ENCODE data around the gene MYRF. TPM values are rescaled to one million over a fixed set of nuclear protein-coding genes. Genes with fewer than 3 reads are reported as not detected.
A peak's percentile ranks its signal among the peaks of the same experiment; 100 is the strongest.

MYRF gene
- total and polyA plus RNA-seq, 2 of the 4 experiments (the other 2 are of a cell fraction) = 1.6 to 10.7 TPM

DNA sequence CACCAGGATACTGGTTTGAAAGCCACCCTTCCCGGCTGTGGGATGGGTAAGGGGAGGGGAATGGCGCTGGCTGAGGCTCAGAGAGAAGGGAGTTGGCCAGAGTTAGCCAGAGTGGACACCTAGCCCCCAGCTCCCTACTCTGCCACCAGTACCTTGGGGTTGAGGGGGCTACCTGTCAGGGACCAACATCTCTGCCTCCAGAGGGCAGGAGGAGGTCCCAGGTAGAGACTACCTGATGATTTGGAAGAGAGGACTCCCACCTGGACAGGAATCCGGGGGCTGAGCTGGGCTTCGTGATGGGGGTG lies 3.7 kb downstream of the MYRF start:
- H3K4me1 ChIP-seq (ENCODE audit: control insufficient read depth, insufficient read depth, low read length) = peaks cover 15% of the 10 kb centered on the region
- H3K4ac ChIP-seq (ENCODE audit: low read depth, low read length) = no peak overlapping the region; the same call in 1 of the 2 replicates
- in situ Hi-C loops (cut with MboI; ENCODE audit: low sequenced_read_pairs) = no loop called here
- H3K14ac ChIP-seq (replicated peaks; ENCODE audit: low read depth, low read length) = no peak overlapping the region; the same call in 1 of the 2 replicates
- peak overlapping the region; percentile 75 for H2AFZ ChIP-seq (replicated peaks; ENCODE audit: low read length, poor library complexity)
- ChIA-PET CTCF (no interaction called here), POLR2A (ENCODE audit: unreplicated experiment) (no interaction called here)
- H4K20me1 ChIP-seq (ENCODE audit: insufficient read depth, low read length) = no peaks in the 10 kb centered on the region
- WGBS, 2 experiments (ENCODE audit: extremely low coverage in 2 of 2, insufficient read length in 1 of 2) = no CpG with 5 or more reads among the region's 4 CpGs
- no peak overlapping the region for H3K56ac ChIP-seq (ENCODE audit: extremely low read depth, insufficient read depth, low read length)
- no peaks in the 10 kb centered on the region for H3K9me3 ChIP-seq (ENCODE audit: control insufficient read depth, insufficient read depth, low read length)
- H3K27ac ChIP-seq (ENCODE audit: insufficient read depth, low read length) = no peak overlapping the region
- H3K27me3 ChIP-seq (ENCODE audit: control insufficient read depth, insufficient read depth, low read length) = peaks cover 3% of the 10 kb centered on the region; the same call in 1 of the 2 replicates
- ATAC-seq (ENCODE audit: low read depth) (no peak), DNase-seq (no peak)
- H2BK5ac ChIP-seq (ENCODE audit: low read depth, low read length, poor library complexity, severe bottlenecking) = no peak overlapping the region
- H3K9me1 ChIP-seq (ENCODE audit: insufficient read depth, low read length) = no peaks in the 10 kb centered on the region
- H2BK15ac ChIP-seq (ENCODE audit: low read depth, low read length) = peak overlapping the region; percentile 45; the same call in 1 of the 3 replicates
- H4K8ac ChIP-seq (ENCODE audit: low read depth in 2 of 2, low read length in 2 of 2) = peak overlapping the region in 1 of 2 experiments; percentile 81; a peak in 3 of 4 replicates
- no peak overlapping the region for H3K23ac ChIP-seq (ENCODE audit: low read depth, low read length)
- H3K4me3 ChIP-seq (ENCODE audit: insufficient read depth, low read depth, low read length) = no peak overlapping the region
- no TSS peak for BruUV-seq (replicated peaks)
- peak overlapping the region; percentile 28; the same call in 1 of the 2 replicates for H4K91ac ChIP-seq (ENCODE audit: insufficient read depth, low read depth, low read length)
- peak overlapping the region; percentile 90 for H2AK9ac ChIP-seq (replicated peaks; ENCODE audit: low read depth, low read length, poor library complexity)
- peak overlapping the region; percentile 4; the same call in 1 of the 2 replicates for H2BK120ac ChIP-seq (ENCODE audit: low read depth, low read length)
- H4K5ac ChIP-seq (ENCODE audit: low read depth, low read length) = no peak overlapping the region
- H3K36me3 ChIP-seq (ENCODE audit: control insufficient read depth, insufficient read depth, low read length) = no peaks in the 10 kb centered on the region
- 0 out of 4 replicates have a peak, but pooled peaks cover 0 to 3% of the 10 kb centered on the region in 2 experiments for H3K79me1 ChIP-seq (ENCODE audit: low read depth in 1 of 2, low read length in 2 of 2)
- H3K18ac ChIP-seq (ENCODE audit: low read depth, low read length) = no peak overlapping the region
- intact Hi-C loops (cut with micrococcal nuclease) = no loop called here
- H2AK5ac ChIP-seq (ENCODE audit: low read depth, low read length) = peak overlapping the region; percentile 82
- dilution Hi-C loops (cut with HindIII; ENCODE audit: low sequenced_read_pairs, unreplicated experiment) = no loop called here
- no peak overlapping the region for H2BK20ac ChIP-seq (ENCODE audit: low read depth, low read length)
- H3K9ac ChIP-seq (ENCODE audit: low read depth, low read length) = no peak overlapping the region
- no peak overlapping the region for H3K4me2 ChIP-seq (ENCODE audit: low read depth, low read length)
- TF ChIP-seq RAD21 (IDR thresholded peaks at IDR 0.05; ENCODE audit: low read length) (no peak), RCOR1 (IDR thresholded peaks at IDR 0.05; ENCODE audit: insufficient replicate concordance, low read length) (no peak), MXI1 (IDR thresholded peaks at IDR 0.05; ENCODE audit: borderline replicate concordance, low read depth, low read length) (no peak), CHD1 (IDR thresholded peaks at IDR 0.05; ENCODE audit: low read depth, low read length) (no peak), MAFK (IDR thresholded peaks at IDR 0.05; ENCODE audit: low read depth, low read length) (no peak)
- TF ChIP-seq, protein P1, sequence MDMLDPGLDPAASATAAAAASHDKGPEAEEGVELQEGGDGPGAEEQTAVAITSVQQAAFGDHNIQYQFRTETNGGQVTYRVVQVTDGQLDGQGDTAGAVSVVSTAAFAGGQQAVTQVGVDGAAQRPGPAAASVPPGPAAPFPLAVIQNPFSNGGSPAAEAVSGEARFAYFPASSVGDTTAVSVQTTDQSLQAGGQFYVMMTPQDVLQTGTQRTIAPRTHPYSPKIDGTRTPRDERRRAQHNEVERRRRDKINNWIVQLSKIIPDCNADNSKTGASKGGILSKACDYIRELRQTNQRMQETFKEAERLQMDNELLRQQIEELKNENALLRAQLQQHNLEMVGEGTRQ (IDR thresholded peaks at IDR 0.05; ENCODE audit: low read depth, low read length) = no peak
- TF ChIP-seq, protein P2, sequence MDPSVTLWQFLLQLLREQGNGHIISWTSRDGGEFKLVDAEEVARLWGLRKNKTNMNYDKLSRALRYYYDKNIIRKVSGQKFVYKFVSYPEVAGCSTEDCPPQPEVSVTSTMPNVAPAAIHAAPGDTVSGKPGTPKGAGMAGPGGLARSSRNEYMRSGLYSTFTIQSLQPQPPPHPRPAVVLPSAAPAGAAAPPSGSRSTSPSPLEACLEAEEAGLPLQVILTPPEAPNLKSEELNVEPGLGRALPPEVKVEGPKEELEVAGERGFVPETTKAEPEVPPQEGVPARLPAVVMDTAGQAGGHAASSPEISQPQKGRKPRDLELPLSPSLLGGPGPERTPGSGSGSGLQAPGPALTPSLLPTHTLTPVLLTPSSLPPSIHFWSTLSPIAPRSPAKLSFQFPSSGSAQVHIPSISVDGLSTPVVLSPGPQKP (IDR thresholded peaks at IDR 0.05; ENCODE audit: borderline replicate concordance, low read depth, low read length) = no peak
